GM12892 (cell line): Measurements from ENCODE around the gene NEK6.

ENCODE experiments used
- POLR2A ChIP-seq: IDR thresholded peaks from 2 replicates; pipeline ENCODE4 v1.6.1; 2011; ENCODE audit warnings: low read depth, low read length, control low read depth
- POLR2AphosphoS5 ChIP-seq: IDR thresholded peaks from 2 replicates; pipeline ENCODE4 v1.6.1; 2011; ENCODE audit warnings: low read depth, low read length, control low read depth
- TAF1 ChIP-seq: IDR thresholded peaks from 2 replicates; pipeline ENCODE4 v1.6.1; 2011; ENCODE audit warnings: low read depth, mild to moderate bottlenecking, control low read depth, low read length, borderline replicate concordance

GRCh38 chr9:124321935-124322334 is 64.2 kb downstream of the NEK6 start:
- TF ChIP-seq POLR2A (no peak), POLR2AphosphoS5 (no peak), TAF1 (no peak)
